OCI-LY3 (cell line): ENCODE measurements around the gene UIMC1.
"Not testable (repeated sequence)": the region's sequence is repeated elsewhere in the genome, so short reads cannot be mapped to it uniquely, and the experiment has no call there.

ENCODE experiments used
- H2AFZ ChIP-seq: fragments of 200-600, 300-600 bp; shearing (Covaris generic); 2 replicates; pipeline ENCODE4 v1.6.0; 2014; ENCODE audit warnings: antibody characterized with exemption, low read depth, low read length
- H3K27ac ChIP-seq: fragments of 200-600, 300-600 bp; sonication (generic); 2 replicates; pipeline ENCODE4 v1.5.1; 2014; ENCODE audit warnings: mild to moderate bottlenecking, low read length, moderate library complexity, mixed read lengths
- H3K27me3 ChIP-seq: fragments of 200-600, 300-600 bp; sonication (generic); 2 replicates; pipeline ENCODE4 v1.6.1; 2014; ENCODE audit warnings: low read depth, low read length, mixed read lengths
- H3K36me3 ChIP-seq: fragments of 200-600, 300-600 bp; sonication (generic); replicated peaks from 2 replicates; pipeline ENCODE3; 2014; ENCODE audit warnings: low read depth, low read length, mixed read lengths
- H3K4me1 ChIP-seq: fragments of 300-600, 200-600 bp; sonication (generic); 2 replicates; pipeline ENCODE4 v1.6.1; 2014; ENCODE audit warnings: low read length, mixed read lengths
- H3K4me2 ChIP-seq: fragments of 200-600, 300-600 bp; sonication (generic); 2 replicates; pipeline ENCODE4 v1.6.1; 2014; ENCODE audit warnings: low read length, mixed read lengths
- H3K4me3 ChIP-seq: fragments of 300-600, 200-600 bp; sonication (generic); 2 replicates; pipeline ENCODE4 v1.5.1; 2014; ENCODE audit warnings: antibody characterized with exemption, mild to moderate bottlenecking, low read length, moderate library complexity
- H3K79me2 ChIP-seq: fragments of 300-600, 200-600 bp; shearing (Covaris generic); 2 replicates; pipeline ENCODE4 v1.6.1; 2014; ENCODE audit warnings: mild to moderate bottlenecking, low read length, mixed read lengths
- H3K9ac ChIP-seq: fragments of 300-600, 200-600 bp; shearing (Covaris generic); 2 replicates; pipeline ENCODE4 v1.6.0; 2014; ENCODE audit warnings: mild to moderate bottlenecking, low read length, moderate library complexity
- H3K9me3 ChIP-seq: fragments of 200-600, 300-600 bp; shearing (Covaris generic); 2 replicates; pipeline ENCODE4 v1.6.1; 2014; ENCODE audit warnings: low read length, mixed read lengths; ENCODE audit not compliant: insufficient read depth
- H4K20me1 ChIP-seq: fragments of 200-600, 300-600 bp; sonication (generic); 2 replicates; pipeline ENCODE4 v1.6.1; 2016; ENCODE audit warnings: low read length, mixed read lengths; ENCODE audit not compliant: insufficient read depth
- EZH2phosphoT487 ChIP-seq: fragments of 200-600 bp; shearing (Covaris generic); IDR thresholded peaks from 2 replicates; pipeline ENCODE4 v1.6.1; 2018; ENCODE audit warnings: antibody characterized with exemption, mixed run types, low read depth
- TF ChIP-seq, protein P1 (sequence below): fragments of 200-600, 300-600 bp; sonication (generic); IDR thresholded peaks from 2 replicates; pipeline ENCODE4 v1.5.1; 2014; ENCODE audit warnings: antibody characterized with exemption, low read length, low read depth

UIMC1 gene

DNA sequence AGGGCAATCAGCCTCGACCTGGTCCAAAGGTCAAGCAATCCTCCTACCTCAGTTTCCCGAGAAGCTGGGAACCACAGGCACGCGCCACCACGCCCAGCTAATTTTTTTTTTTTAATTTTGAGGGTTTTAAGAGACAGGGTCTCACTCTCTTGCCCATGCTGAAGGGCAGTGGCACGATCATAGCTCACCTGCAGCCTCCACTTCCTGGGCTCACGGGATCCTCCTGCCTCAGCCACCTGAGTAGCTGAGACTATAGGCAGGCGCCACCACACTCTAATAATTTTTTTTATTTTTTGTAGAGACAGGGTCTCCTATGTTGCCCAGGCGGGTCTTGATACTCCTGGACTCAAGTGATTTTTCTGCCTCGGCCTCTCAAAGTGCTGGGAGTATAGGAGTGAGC lies 1.6 kb downstream of the UIMC1 start:
- H3K79me2 ChIP-seq = peaks cover 66% of the 10 kb centered on the region
- no peaks in the 10 kb centered on the region for H3K9me3 ChIP-seq
- H4K20me1 ChIP-seq = peaks cover 49% of the 10 kb centered on the region
- peak overlapping the region; percentile 92 for H3K4me3 ChIP-seq
- peaks cover 17% of the 10 kb centered on the region for H3K4me1 ChIP-seq
- no peak overlapping the region for H3K27ac ChIP-seq
- H3K4me2 ChIP-seq = peak overlapping the region; percentile 94
- H3K27me3 ChIP-seq = no peaks in the 10 kb centered on the region
- H2AFZ ChIP-seq = no peak overlapping the region
- peak overlapping the region; percentile 92 for H3K9ac ChIP-seq
- TF ChIP-seq, protein P1, sequence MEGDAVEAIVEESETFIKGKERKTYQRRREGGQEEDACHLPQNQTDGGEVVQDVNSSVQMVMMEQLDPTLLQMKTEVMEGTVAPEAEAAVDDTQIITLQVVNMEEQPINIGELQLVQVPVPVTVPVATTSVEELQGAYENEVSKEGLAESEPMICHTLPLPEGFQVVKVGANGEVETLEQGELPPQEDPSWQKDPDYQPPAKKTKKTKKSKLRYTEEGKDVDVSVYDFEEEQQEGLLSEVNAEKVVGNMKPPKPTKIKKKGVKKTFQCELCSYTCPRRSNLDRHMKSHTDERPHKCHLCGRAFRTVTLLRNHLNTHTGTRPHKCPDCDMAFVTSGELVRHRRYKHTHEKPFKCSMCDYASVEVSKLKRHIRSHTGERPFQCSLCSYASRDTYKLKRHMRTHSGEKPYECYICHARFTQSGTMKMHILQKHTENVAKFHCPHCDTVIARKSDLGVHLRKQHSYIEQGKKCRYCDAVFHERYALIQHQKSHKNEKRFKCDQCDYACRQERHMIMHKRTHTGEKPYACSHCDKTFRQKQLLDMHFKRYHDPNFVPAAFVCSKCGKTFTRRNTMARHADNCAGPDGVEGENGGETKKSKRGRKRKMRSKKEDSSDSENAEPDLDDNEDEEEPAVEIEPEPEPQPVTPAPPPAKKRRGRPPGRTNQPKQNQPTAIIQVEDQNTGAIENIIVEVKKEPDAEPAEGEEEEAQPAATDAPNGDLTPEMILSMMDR = no peak
- TF ChIP-seq EZH2phosphoT487 = no peak
- H3K36me3 ChIP-seq = peaks cover 3% of the 10 kb centered on the region

DNA sequence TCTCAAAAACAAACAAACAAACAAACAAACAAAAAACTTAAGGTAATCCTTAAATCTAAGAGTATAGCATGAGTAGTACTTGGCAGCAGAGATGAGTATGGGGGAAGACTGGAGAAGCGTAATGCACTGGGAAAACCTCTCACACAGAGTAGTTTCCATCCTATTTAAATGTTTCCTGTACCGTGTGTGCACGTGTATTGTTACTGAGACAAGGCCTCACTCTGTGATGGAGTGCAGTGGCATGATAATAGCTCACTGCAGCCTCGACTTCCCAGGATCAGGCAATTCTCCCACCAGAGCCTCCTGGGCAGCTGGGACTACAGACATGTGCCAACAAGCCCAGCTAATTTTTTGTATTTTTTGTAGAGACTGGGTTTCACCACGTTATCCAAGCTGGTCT lies 2.9 kb downstream of the UIMC1 start:
- Histone ChIP-seq H3K4me3 (no peak overlapping the region), H3K9ac (no peak overlapping the region), H3K27ac (no peak overlapping the region), H4K20me1 (peaks cover 61% of the 10 kb centered on the region), H3K27me3 (no peaks in the 10 kb centered on the region), H3K4me1 (peaks cover 17% of the 10 kb centered on the region), H3K4me2 (no peak overlapping the region), H3K9me3 (no peaks in the 10 kb centered on the region), H2AFZ (no peak overlapping the region), H3K79me2 (peaks cover 79% of the 10 kb centered on the region), H3K36me3 (peaks cover 3% of the 10 kb centered on the region)
- TF ChIP-seq, protein P1 = no peak
- no peak for TF ChIP-seq EZH2phosphoT487

DNA sequence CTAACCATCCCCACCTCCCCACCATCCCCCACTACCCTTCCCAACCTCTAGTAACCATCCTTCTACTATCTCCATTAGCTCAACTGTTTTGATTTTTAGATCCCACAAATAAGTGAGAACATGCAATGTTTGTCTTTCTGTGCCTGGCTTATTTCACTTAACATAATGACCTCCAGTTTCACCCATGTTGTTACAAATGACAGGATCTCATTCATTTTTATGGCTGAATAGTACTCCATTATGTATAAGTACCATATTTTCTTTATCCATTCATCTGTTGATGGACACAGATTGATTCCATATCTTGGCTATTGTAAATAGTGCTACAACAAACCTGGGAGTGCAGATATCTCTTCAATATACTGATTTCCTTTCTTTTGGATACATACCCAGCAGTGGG lies 7.1 kb downstream of the UIMC1 start:
- H3K4me2 ChIP-seq, H2AFZ ChIP-seq, H3K27ac ChIP-seq, H3K9me3 ChIP-seq, H3K4me3 ChIP-seq, H3K36me3 ChIP-seq, H3K9ac ChIP-seq, H3K27me3 ChIP-seq: not testable (repeated sequence)
- peaks cover 100% of the 10 kb centered on the region for H3K79me2 ChIP-seq
- H4K20me1 ChIP-seq = peaks cover 87% of the 10 kb centered on the region
- H3K4me1 ChIP-seq = peaks cover 31% of the 10 kb centered on the region

DNA sequence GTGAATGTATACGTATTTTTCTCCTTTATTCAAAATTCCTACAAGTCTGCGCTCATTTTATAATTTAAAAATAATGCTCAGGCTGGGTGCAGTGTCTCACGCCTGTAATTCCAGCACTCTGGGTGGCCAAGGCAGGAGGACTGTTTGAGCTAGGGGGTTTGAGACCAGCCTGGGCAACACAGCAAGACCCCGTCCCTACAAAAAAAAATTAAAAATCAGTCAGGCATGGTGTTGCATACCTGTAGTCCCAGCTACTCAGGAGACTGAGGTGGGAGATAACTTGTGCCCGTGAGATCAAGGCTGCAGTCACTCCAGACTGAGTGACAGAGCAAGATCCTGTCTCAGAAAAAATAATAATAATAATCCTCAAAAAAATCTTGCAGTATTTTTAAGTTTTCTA lies 7.8 kb downstream of the UIMC1 start:
- H3K4me1 ChIP-seq = peaks cover 31% of the 10 kb centered on the region
- H4K20me1 ChIP-seq = peaks cover 87% of the 10 kb centered on the region
- no peak overlapping the region for H3K4me3 ChIP-seq
- no peak for TF ChIP-seq EZH2phosphoT487
- TF ChIP-seq, protein P1 = no peak
- H3K79me2 ChIP-seq = peaks cover 100% of the 10 kb centered on the region
- no peaks in the 10 kb centered on the region for H3K9me3 ChIP-seq
- no peak overlapping the region for H3K4me2 ChIP-seq
- H2AFZ ChIP-seq = no peak overlapping the region
- H3K27me3 ChIP-seq = no peaks in the 10 kb centered on the region
- H3K27ac ChIP-seq = no peak overlapping the region
- no peak overlapping the region for H3K9ac ChIP-seq
- peaks cover 7% of the 10 kb centered on the region for H3K36me3 ChIP-seq

DNA sequence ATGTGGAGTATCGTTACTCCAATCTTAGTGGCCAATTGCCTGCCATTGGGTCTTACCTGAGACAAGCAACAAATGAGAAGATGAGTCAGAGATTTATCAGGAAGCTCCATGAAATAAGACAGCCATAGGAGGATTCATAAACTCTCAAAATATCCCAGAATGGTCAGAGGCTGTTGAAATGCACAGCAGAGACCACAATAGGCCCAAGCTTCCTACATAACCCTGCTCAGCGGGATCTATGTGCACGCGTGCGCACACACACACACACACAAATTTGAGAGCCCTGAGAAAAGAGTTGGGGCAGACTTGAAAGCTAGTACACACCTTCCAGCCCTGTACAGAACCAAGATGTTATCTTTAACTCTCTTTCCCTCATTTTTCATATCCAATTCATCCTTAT lies 9.8 kb downstream of the UIMC1 start:
- peak overlapping the region; percentile 35 for H3K4me2 ChIP-seq
- H3K4me1 ChIP-seq = peaks cover 31% of the 10 kb centered on the region
- no peak overlapping the region for H2AFZ ChIP-seq
- no peak overlapping the region for H3K4me3 ChIP-seq
- no peaks in the 10 kb centered on the region for H3K9me3 ChIP-seq
- H3K27me3 ChIP-seq = no peaks in the 10 kb centered on the region
- peak overlapping the region; percentile 55 for H3K27ac ChIP-seq
- H4K20me1 ChIP-seq = peaks cover 93% of the 10 kb centered on the region
- H3K9ac ChIP-seq = no peak overlapping the region
- TF ChIP-seq, protein P1 = no peak
- TF ChIP-seq EZH2phosphoT487 = no peak
- H3K36me3 ChIP-seq = peaks cover 7% of the 10 kb centered on the region
- H3K79me2 ChIP-seq = peaks cover 100% of the 10 kb centered on the region
